ENCODE results near the gene TCEAL4. TPM values are rescaled to one million over a fixed set of nuclear protein-coding genes. Genes with fewer than 3 reads are reported as not detected.

The TCEAL4 gene
- total and polyA plus RNA-seq, 10 donors, result 38.5 to 157 (median 68.0) TPM

GRCh38 chrX:103537871-103538387 is 47.4 kb upstream of the TCEAL4 start:
- no peak for TF ChIP-seq POLR2A (IDR thresholded peaks at IDR 0.05)
- no peak for TF ChIP-seq CTCF (IDR thresholded peaks at IDR 0.05 in 8 of 11, conservative IDR thresholded peaks at IDR 0.05 in 3 of 11)
- DNase-seq, result no peak
- peaks cover 0 to 7% (median 0%) of the 10 kb centered on the region in 7 donors for H3K27me3 ChIP-seq (replicated peaks in 1 of 7)
- peaks cover 0 to 11% (median 0%) of the 10 kb centered on the region in 6 donors for H3K4me1 ChIP-seq
- H3K9me3 ChIP-seq, result no peaks in the 10 kb centered on the region
- H3K27ac ChIP-seq, result peak overlapping the region in 4 of 8 donors; percentile 32 to 67 (median 58)
- no peaks in the 10 kb centered on the region for H3K36me3 ChIP-seq
- intact Hi-C loops (cut with DNase I; ENCODE audit: low total_unique reads), result loop anchor here (10.0 kb wide), 1 partner anchor 147 kb away; the partner anchor contains the start of gene MORF4L2
- 49 to 92% (median 89%) methylated on average over 3 of the region's 3 CpGs for WGBS, 5 donors
- no peak overlapping the region for H3K4me3 ChIP-seq

- no peak for DNase-seq
- TF ChIP-seq CTCF (IDR thresholded peaks at IDR 0.05 in 8 of 11, conservative IDR thresholded peaks at IDR 0.05 in 3 of 11) (no peak), POLR2AphosphoS5 (IDR thresholded peaks at IDR 0.05) (peak in 1 of 3 donors; percentile 15)
- H3K4me1 ChIP-seq, result peaks cover 0 to 4% (median 0%) of the 10 kb centered on the region in 6 donors
- H3K9me3 ChIP-seq, result no peaks in the 10 kb centered on the region
- intact Hi-C loops (cut with DNase I; ENCODE audit: low total_unique reads), result loop anchor here (10.0 kb wide), 1 partner anchor 146 kb away; the partner anchor contains the start of gene MORF4L2
- peaks cover 0 to 12% (median 0%) of the 10 kb centered on the region in 7 donors for H3K27me3 ChIP-seq (replicated peaks in 1 of 7)
- no peak overlapping the region for H3K4me3 ChIP-seq
- H3K27ac ChIP-seq, result peak overlapping the region in 5 of 8 donors; percentile 2 to 67 (median 52)
- H3K36me3 ChIP-seq, result no peaks in the 10 kb centered on the region
These were observed 46.6 kb upstream of the TCEAL4 start for GRCh38 chrX:103538728-103539127.

DNA sequence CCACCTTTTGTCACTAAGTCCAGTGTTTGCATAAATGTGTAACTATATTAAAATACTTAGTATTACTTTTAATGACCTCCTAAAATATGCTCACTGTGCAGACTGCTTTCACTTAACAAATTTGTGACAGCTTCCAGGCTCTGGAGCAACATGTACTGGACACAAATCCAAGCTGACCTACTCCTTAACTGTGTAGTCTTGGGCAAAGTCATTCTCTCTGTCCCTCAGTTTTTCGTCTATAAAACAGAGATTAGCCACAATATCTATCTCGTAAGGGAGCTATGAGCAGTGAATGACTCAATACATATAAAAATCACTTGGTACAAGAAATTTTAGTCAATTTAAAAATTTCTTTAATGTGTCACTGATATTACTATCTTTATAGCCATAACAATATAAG is 45.6 kb upstream of the TCEAL4 start:
- intact Hi-C loops (cut with DNase I; ENCODE audit: low total_unique reads), result loop anchor here (10.0 kb wide), 1 partner anchor 145 kb away; the partner anchor contains the start of gene MORF4L2
- no peaks in the 10 kb centered on the region for H3K9me3 ChIP-seq
- TF ChIP-seq CTCF (IDR thresholded peaks at IDR 0.05 in 8 of 11, conservative IDR thresholded peaks at IDR 0.05 in 3 of 11), result no peak
- TF ChIP-seq POLR2A (IDR thresholded peaks at IDR 0.05), result no peak
- no peak for TF ChIP-seq POLR2AphosphoS5 (IDR thresholded peaks at IDR 0.05)
- H3K27me3 ChIP-seq (replicated peaks in 1 of 7), result peaks cover 0 to 12% (median 0%) of the 10 kb centered on the region in 7 donors
- H3K36me3 ChIP-seq, result no peaks in the 10 kb centered on the region
- no peak for DNase-seq
- WGBS, 5 donors, result 62 to 87% (median 82%) methylated on average over 2 of the region's 2 CpGs
- no peak overlapping the region for H3K4me3 ChIP-seq
- H3K27ac ChIP-seq, result peak overlapping the region in 5 of 8 donors; percentile 2 to 64 (median 39)
- H3K4me1 ChIP-seq, result no peaks in the 10 kb centered on the region

GRCh38 chrX:103540145-103540544 is 45.2 kb upstream of the TCEAL4 start:
- H3K9me3 ChIP-seq, result no peaks in the 10 kb centered on the region
- H3K36me3 ChIP-seq, result no peaks in the 10 kb centered on the region
- TF ChIP-seq POLR2AphosphoS5 (IDR thresholded peaks at IDR 0.05) (no peak), POLR2A (IDR thresholded peaks at IDR 0.05) (no peak), CTCF (IDR thresholded peaks at IDR 0.05 in 8 of 11, conservative IDR thresholded peaks at IDR 0.05 in 3 of 11) (no peak)
- H3K4me1 ChIP-seq, result no peaks in the 10 kb centered on the region
- intact Hi-C loops (cut with DNase I; ENCODE audit: low total_unique reads), result no loop called here
- DNase-seq, result no peak
- H3K27me3 ChIP-seq (replicated peaks in 1 of 7), result peaks cover 0 to 10% (median 0%) of the 10 kb centered on the region in 7 donors
- peak overlapping the region in 4 of 8 donors; percentile 37 to 64 (median 43) for H3K27ac ChIP-seq
- H3K4me3 ChIP-seq, result no peak overlapping the region
